CD4-positive, alpha-beta T cell treated with Interleukin-21 for 1 hour (primary cell): Measurements from ENCODE around the gene ENOPH1.
"Not testable (repeated sequence)": the region's sequence is repeated elsewhere in the genome, so short reads cannot be mapped to it uniquely, and the experiment has no call there.

ENCODE experiments used
- DNase-seq: peaks from one replicate; pipeline ENCODE4 v3.0.0-alpha.2; 2020

ENOPH1 gene

GRCh38 chr4:82428969-82429727, 1.2 kb upstream of the ENOPH1 start:
- peak; percentile 95 for DNase-seq

DNA sequence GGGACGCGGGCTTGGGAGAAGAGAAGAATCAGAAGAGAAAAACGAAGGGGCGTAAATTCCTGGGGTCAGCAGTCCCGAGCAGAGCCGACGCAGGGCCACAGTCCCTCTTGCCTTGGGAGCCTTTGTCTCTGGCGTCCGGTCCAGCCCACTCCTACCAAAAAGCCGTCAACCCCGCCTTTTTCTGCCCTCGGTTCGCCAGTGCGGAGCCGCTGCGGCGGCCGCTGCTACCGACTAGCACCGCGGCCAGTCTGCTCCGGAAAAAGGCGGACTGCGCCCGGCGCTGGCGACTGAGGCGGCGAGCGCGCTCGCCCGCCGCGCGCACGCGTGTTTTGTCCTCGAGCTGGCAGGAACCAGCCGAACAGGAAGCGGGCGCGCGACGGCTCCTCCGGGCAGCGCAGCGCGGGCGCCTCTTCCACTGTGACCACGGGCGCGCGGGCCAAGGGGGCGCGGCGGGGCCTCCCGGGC, 630 bp upstream of the ENOPH1 start:
- peak; percentile 81 for DNase-seq

- peak; percentile 50 for DNase-seq
These were observed 765 bp downstream of the ENOPH1 start for GRCh38 chr4:82430964-82431745.

- no peak for DNase-seq
These were observed 1.4 kb downstream of the ENOPH1 start for GRCh38 chr4:82431831-82432230.

- no peak for DNase-seq
These were observed 2.2 kb downstream of the ENOPH1 start for GRCh38 chr4:82432596-82432995.

GRCh38 chr4:82433791-82434190, 3.4 kb downstream of the ENOPH1 start:
- no peak for DNase-seq

DNA sequence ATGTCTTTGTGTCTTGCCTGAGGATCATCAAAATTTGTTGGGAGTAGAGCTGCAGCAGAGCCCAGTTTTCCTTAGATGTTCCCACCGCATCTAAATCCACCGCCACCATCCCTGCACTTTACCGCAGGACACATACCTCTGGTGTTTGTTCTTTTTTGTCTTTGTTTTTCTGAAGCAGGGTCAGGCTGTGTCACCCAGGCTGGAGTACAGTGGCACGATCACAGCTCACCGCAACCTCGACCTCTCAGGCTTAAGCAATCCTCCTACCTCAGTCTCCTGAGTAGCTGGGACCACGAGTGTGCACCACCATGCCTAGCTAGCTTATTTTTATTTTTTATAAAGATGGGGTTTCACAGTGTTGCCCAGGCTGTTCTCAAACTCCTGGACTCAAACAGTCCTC, 4.6 kb downstream of the ENOPH1 start:
- no peak for DNase-seq

DNA sequence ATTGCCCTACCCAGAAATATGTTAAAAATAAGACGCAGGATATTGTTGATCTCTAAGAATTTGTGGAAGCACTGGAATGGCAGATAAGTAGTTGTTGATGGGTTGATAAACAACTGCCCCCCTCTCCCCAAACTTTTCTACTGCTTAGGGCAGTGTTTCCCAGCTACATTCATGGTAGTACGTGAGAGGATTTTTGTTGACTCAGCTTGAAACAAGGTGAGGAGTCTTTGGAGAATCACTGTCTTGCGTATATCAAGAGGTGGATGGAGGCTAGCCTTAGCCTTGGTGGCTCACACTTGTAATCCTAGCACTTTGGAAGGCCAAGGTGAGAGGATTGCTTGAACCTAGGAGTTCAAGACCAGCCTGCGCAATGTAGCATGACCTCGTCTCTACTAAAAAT, 5.7 kb downstream of the ENOPH1 start:
- no peak for DNase-seq

GRCh38 chr4:82436780-82437179, 6.4 kb downstream of the ENOPH1 start:
- no peak for DNase-seq

GRCh38 chr4:82437285-82438005, 7.1 kb downstream of the ENOPH1 start:
- no peak for DNase-seq

DNA sequence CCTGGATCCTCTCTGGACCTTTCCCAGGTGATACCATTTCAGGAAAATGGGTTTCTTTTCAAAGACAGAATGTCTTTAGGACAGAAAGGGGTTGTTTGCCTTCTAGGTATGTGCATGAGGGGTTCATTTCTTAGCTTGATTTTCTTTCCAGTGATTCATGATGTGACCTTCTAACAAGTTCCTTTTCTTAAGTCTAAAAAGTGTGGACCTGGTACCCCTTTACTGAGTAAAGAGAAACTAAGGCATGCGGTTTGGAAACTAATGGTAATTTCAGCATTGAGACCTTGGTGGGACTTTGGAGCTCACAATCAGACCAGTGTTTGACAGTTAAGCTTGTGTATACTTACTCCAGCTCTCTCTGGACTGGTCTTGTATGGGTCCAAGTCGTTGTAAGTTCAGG, 8.7 kb downstream of the ENOPH1 start:
- DNase-seq, result no peak

DNA sequence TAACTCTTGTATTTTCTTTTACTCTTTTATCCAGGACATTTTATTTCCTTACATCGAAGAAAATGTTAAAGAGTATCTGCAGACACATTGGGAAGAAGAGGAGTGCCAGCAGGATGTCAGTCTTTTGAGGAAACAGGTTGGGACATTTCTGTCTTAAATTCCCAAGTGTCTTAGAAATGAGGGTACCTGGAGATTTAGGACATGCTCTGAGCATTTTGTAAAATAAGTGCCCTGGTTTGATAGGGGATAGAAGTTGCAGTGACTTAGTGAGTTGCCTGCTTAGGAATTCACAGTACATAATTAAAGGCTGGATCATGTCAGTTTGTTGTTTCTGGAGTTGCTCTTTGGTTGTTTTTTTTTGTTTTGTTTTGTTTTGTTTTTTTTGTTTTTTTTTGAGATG, 17.5 kb downstream of the ENOPH1 start:
- DNase-seq, result no peak

GRCh38 chr4:82450966-82451755, 20.8 kb downstream of the ENOPH1 start:
- DNase-seq, result no peak

DNA sequence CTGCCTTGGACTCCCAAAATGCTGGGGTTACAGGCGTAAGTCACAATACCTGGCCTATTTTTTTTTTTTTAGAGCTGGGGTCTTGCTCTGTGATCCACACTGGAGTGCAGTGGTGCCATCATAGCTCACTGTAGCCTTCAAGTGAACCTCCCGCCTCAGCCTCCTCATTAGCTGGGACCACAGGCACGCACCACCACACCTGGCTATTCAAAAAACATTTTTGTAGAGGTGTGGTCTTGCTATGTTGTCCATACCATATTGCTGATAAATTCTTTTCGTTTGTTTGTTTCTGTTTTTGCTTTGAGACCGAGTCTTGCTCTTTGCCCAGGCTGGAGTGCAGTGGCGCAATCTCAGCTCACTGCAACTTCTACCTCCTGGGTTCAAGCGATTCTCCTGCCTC, 21.6 kb downstream of the ENOPH1 start:
- DNase-seq, result no peak

DNA sequence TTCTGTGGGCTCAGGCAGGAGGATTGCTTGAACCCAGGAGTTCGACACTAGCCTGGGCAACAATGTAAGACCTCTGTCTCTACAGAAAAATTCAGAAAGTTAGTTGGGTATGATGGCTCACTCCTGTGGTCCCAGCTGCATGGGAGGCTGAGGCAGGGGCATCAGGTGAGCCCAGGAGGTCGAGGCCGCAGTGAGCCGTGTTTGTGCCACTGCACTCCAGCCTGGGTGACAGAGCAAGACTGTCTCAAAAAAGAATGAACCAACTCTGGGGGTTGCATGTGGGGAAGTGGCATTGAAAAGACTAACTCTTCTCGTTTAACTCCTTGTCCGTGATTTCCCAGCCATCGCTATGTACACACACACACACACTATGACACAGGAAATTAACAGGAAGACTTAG, 26.9 kb downstream of the ENOPH1 start:
- DNase-seq, result no peak

DNA sequence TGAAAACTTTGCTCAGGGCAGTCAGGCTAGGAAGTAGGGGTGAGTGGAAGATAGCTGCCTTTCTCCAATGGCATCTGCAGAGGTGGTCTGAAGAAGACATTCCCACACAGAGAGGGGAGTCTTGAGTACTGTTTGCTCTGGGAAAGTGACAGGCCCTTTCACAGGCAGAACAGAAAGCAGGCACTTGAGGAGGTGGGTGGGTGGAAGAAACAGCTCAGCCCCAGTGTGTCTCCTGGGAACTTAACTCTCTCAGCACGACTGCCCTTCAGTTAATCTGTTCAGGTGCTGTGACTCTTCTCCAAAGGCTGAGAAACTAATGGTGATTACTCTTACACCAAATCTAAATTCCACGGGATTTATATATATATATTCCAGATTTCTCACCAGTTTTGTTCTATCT, 28.3 kb downstream of the ENOPH1 start:
- DNase-seq, result no peak

GRCh38 chr4:82461710-82462109, 31.3 kb downstream of the ENOPH1 start:
- DNase-seq, result no peak

DNA sequence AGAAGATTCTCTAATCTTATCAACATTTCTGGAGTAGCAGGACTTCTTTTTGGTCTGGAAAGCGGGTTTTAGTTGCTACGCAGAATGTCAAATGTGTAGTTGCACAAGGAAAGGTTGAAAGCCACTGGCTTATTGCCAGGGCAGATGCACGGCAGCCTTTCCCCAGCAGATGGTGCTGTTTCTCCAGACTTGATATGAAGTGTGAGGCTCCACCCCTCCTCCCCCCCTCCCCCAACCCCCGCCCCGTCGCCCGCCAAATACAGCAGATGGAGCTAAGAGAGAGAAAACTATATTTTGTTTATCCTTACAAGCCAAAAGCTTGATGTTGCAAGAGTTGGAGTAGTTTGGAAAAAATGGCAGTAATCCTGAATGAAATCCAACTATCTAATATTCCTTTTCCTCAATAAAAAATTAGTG, 32.0 kb downstream of the ENOPH1 start:
- peak; percentile 86 for DNase-seq

GRCh38 chr4:82463221-82463620, 32.8 kb downstream of the ENOPH1 start:
- no peak for DNase-seq

DNA sequence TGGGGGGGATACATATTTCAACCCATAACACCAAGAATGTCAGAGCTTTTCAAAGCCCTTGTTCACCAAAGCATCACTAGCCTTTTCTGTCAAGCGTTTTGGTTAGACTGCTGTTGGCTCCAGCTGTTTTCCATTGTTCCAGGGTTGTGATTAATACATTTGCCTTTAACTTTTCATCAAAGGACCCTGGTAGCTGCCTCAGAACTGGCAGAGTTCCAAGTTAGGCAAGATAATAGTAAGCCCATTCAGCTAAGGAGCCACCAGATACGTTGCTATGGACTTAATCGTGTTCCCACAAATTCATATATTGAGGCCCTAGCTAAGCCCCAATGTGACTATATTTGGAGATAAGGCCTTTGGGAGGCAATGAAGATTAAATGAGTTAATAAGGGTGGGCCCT, 37.1 kb downstream of the ENOPH1 start:
- DNase-seq, result no peak

GRCh38 chr4:82469791-82470345, 39.5 kb downstream of the ENOPH1 start:
- no peak for DNase-seq

GRCh38 chr4:82473080-82473479, 42.7 kb downstream of the ENOPH1 start:
- DNase-seq, result not testable (repeated sequence)
